Lower leg skin (tissue), 4 donors: ENCODE results near the gene THAP4. TPM values are rescaled to one million over a fixed set of nuclear protein-coding genes. Genes with fewer than 3 reads are reported as not detected.

Source experiments
- DNase-seq, 2 donors: peaks; one replicate each; pipeline ENCODE4 v3.0.0-alpha.2; 2019; ENCODE audit warnings: low spot score in 2 of 2
- H3K4me3 ChIP-seq: fragments of 200-600 bp; sonication (generic); 2 replicates; pipeline ENCODE4 v1.5.1; 2017; ENCODE audit warnings: mild to moderate bottlenecking, low read depth; ENCODE audit not compliant: poor library complexity, severe bottlenecking
- CTCF ChIP-seq, 3 donors: fragments of 450-650 bp; IDR thresholded peaks; one replicate each; pipeline ENCODE4 v1.5.1; 2016; ENCODE audit warnings: antibody characterized with exemption in 3 of 3, mild to moderate bottlenecking in 3 of 3, moderate library complexity in 2 of 3
- POLR2A ChIP-seq, 2 donors: fragments of 450-650 bp; IDR thresholded peaks; one replicate each; pipeline ENCODE4 v1.6.1; 2016 to 2017; ENCODE audit warnings: antibody characterized with exemption in 2 of 2, mild to moderate bottlenecking in 1 of 2, moderate library complexity in 1 of 2
- WGBS, 2 donors: methylation state at CpG; one replicate each; pipeline ENCODE4 v1.1.5; 2018; 5-methylcytosine and 5-hydroxymethylcytosine counted together
- intact Hi-C: fragments of 100-400 bp; cut with DNase I; formaldehyde crosslinking; loops from one replicate; pipeline ENCODE4 v1.15.0; 2023; ENCODE audit warnings: low total_unique reads
- total RNA-seq, 4 donors: library from RNA; depleted of rRNA; stranded (reverse); fragments of >200 nt; gene quantifications; one replicate each; pipeline ENCODE4 v1.1.0, GENCODE V29; 2016

THAP4 gene
- total RNA-seq, 4 donors from 2014 or later, result 52.4 to 60.7 (median 58.3) TPM

- no peak overlapping the region for H3K4me3 ChIP-seq
- intact Hi-C loops, result no loop called here
- TF ChIP-seq CTCF (IDR thresholded peaks at IDR 0.05) (no peak), POLR2A (IDR thresholded peaks at IDR 0.05) (no peak)
- WGBS, 2 donors, result 88 to 89% methylated on average over 10 of the region's 10 CpGs
- no peak for DNase-seq
Measured at GRCh38 chr2:241608881-241609280, 28.1 kb downstream of the THAP4 start.

GRCh38 chr2:241607162-241607885 lies 29.6 kb downstream of the THAP4 start:
- intact Hi-C loops, result no loop called here
- no peak overlapping the region for H3K4me3 ChIP-seq
- DNase-seq, result no peak
- TF ChIP-seq CTCF (IDR thresholded peaks at IDR 0.05) (no peak), POLR2A (IDR thresholded peaks at IDR 0.05) (no peak)
- WGBS, 2 donors, result 92 to 93% methylated on average over 26 to 27 of the region's 27 CpGs

GRCh38 chr2:241606186-241606585 lies 30.8 kb downstream of the THAP4 start:
- no peak for TF ChIP-seq CTCF (IDR thresholded peaks at IDR 0.05)
- TF ChIP-seq POLR2A (IDR thresholded peaks at IDR 0.05), result no peak
- H3K4me3 ChIP-seq, result no peak overlapping the region
- WGBS, 2 donors, result 96% methylated on average over 8 of the region's 8 CpGs
- intact Hi-C loops, result no loop called here
- no peak for DNase-seq

- no peak for DNase-seq
- intact Hi-C loops, result no loop called here
- H3K4me3 ChIP-seq, result no peak overlapping the region
- 90 to 96% methylated on average over 5 of the region's 5 CpGs for WGBS, 2 donors
- no peak for TF ChIP-seq CTCF (IDR thresholded peaks at IDR 0.05)
- no peak for TF ChIP-seq POLR2A (IDR thresholded peaks at IDR 0.05)
Measured at GRCh38 chr2:241603686-241604085, 33.3 kb downstream of the THAP4 start.

- intact Hi-C loops, result no loop called here
- DNase-seq, result no peak
- WGBS, 2 donors, result 92 to 97% methylated on average over 12 to 15 of the region's 17 CpGs
- H3K4me3 ChIP-seq, result no peak overlapping the region
- TF ChIP-seq POLR2A (IDR thresholded peaks at IDR 0.05) (no peak), CTCF (IDR thresholded peaks at IDR 0.05) (no peak)
Measured at GRCh38 chr2:241602720-241603119, 34.2 kb downstream of the THAP4 start.

- intact Hi-C loops, result no loop called here
- 90 to 92% methylated on average over 13 of the region's 13 CpGs for WGBS, 2 donors
- DNase-seq, result no peak
- TF ChIP-seq CTCF (IDR thresholded peaks at IDR 0.05) (no peak), POLR2A (IDR thresholded peaks at IDR 0.05) (no peak)
- no peak overlapping the region for H3K4me3 ChIP-seq
Measured at GRCh38 chr2:241601841-241602240, 35.1 kb downstream of the THAP4 start.
